Measurements from ENCODE around the gene ACP3.

Gene ACP3

DNA sequence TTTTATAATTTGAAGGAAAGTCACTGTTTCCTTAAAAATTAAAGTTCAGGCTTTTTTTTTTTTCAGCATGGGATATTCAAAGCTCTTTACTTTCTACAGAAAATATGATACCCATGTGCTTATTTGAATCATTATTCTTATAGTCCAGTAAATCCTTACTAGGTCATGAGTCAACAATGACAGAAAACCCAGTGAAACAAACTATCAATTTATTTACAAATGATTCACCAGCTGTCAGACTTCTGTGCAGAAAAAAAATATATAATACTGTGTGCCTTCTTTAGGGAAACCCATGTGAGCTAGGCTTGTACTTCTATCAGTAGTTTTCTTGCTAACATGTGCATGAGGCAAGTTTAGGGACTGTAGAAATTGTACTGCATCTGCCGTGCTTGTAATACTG, 1.2 kb downstream of the ACP3 start:
- DNase-seq: no peak

DNA sequence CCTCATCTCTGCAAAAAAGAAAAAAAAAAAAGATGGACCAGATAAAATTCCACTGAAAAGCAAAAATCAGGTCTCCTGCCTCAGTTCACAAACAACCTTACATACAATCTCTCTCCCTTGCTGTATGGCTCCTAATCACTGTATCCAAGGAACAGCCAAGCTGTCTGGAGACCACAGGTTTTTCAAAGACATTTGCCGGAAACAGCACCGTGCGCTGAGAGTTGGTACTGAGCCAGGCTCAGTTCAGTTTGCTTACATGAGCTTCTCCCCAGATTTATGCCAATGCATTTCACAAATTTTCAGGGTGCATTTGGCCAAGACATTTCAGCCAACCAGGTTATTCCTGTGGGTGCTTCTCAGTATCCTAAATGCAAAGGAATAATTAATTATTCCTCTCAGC, 4.1 kb downstream of the ACP3 start:
- no peak for DNase-seq

DNA sequence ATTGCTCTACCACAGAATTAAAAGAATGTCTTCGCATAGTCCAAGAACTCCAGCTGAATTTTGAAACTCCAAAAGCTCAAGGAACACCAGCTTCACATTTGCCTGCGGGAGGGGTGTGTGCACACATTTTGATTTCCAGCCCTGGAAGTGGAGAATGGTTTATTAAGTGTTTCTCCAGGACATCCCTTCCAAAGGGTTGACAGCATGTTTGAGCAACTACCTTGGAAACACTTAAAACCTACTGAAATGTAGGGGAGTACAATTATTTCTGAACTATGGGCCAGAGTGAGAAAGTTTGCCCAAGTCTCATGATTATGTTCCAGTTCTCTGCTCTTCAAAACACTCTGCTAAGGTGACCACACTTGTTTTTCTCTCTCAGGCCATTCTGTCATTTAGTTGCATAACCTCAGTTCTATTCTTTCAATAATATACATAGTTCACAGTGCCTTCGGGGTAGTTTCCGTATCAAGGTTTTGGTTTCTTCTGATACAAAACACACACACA, 7.9 kb downstream of the ACP3 start:
- no peak for DNase-seq

DNA sequence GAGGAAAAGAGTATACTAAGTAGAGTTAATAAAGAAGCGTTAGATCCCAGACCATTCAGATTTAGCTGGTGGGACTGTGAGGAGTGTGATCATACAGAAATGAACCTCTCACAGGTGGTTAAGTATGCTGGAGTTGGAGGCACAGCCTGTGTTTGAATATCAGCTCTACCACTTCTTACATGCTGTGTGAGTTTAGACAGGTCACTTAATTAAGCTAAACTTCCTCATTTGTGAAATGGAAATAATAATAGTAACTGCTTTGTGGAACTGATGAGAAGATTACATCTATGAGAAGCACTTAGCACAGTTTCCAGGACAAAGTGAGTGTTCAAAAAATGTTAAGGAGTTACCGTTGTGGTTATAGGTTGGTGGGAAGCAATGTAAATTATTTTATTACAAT, 8.4 kb downstream of the ACP3 start:
- DNase-seq: no peak

DNA sequence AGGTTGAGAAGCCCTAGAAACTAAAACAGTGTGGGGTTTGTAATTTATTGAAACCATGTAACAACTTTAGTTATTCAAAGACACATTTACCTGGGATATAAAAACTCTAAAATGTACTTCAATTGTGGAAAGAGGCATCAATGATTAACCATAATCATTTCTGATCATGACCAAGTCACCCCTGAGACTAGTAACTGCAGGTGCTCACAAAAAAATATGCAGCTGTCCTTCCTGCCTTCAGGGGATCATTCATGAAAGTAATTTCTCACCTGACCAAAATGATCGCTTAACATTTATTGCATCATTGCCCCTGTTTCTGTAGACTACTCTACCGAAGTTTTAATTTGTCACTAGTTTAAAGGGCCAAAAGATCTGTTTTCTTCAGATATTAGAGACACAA, 9.0 kb downstream of the ACP3 start:
- DNase-seq: no peak

DNA sequence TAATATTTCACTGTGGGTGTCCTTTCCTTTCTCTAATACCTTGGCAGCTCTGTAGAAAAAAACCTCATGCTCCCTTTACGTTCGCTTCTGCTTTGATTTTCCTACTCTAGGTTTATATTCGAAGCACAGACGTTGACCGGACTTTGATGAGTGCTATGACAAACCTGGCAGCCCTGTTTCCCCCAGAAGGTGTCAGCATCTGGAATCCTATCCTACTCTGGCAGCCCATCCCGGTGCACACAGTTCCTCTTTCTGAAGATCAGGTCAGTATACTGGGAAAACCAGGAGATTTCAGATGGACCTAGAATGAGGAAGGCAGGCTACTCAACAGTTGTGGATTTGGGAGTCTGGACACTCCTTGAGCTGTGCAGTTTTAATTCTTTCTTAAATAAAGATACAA, 14.9 kb downstream of the ACP3 start:
- no peak for DNase-seq

DNA sequence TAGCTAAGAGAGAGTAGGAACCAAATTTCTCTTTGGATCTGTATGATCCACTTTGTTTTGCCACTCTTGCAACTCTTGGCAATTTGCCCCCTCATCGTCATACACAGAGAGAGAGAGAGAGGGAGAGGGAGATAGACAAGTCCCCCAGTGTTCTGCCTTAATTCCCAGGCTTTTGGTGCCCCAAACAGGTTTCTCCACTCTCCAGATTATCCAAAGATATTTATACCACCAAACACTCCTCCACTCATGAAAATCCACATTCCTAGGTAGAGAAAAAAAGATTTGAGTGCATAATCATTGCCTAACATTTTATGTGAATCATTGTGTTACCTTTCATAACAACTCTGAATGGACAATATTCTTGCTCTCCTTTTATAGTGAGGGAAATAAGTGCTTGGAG, 15.3 kb downstream of the ACP3 start:
- DNase-seq: no peak

DNA sequence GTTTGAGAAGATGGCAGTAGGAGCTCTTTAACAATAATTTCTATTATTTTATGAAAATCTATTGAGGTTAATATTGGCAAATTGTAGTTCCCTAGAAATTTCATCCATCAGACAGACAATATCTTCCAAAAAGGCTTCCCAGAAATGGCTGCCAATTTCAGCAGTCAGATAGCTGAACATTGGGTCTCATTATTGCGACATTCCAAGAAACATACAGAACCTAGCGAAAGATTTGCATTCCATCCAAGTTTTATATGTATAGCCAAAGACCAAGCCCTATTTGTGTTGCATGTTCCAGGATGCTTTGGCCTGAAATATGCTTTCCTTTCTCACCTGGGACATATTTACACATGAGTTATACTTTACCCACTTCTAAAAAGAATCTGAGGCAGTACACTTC, 24.5 kb downstream of the ACP3 start:
- no peak for DNase-seq

DNA sequence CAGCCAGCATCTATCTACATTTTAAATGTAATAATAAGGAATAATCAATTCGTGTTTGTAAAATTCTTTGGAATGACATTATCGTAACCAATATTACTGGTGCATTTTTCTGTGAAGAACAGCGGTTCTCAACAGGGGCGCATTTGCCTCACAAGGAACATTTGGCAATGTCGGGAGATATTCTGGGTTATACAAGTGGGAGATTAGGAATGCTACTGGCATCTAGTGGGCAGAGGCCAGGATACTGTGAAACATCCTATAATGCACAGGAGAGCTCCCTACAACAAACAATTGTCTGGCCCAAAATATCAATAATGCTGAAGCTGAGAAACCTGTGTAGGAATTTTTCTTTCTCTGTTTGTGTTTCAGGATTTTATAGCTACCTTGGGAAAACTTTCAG, 25.0 kb downstream of the ACP3 start:
- DNase-seq: no peak

DNA sequence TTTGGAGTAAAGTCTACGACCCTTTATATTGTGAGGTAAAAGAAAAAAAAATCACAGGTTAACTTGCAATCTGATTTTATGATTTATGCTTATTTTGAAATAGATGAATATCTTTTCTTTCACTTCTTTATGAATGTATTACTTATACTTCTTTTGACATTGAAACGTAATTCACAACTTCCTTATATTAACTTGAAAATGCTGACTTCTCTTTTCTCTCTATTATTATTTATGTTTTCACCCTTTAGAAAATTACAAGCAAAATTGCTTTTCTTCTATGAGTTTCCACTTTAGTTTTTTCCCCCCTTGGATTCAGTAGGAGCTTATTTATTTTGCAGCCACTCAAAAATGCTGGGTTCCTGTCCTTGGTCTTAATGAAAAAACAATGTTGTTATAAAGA, 25.4 kb downstream of the ACP3 start:
- DNase-seq: no peak

DNA sequence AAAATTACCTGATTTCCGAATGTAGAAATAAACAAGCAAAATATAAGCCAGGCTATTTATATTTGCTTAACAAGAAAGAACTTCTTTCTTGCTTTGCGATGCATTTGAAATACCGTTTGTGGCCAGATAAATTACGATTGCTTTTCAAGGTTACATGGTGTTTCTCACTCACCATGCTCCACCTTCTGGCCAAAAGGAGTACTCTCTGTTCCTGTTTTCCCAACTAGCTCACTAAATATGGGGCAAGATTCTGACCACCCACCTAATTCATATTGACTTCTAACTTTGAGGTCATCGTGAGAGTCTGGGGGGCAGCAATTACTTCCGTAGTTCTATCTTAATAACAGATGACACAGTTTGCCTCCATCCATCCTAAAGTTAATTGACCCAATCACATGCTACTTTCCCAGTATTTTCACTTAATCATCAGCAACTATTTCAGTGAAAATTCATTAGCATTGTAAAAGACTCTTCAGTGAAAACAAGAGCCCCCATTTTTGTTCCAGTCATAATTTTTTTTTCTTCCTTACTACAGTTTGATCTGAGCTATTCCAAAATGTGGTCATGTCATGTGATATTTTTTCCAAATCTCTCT, 25.9 kb downstream of the ACP3 start:
- DNase-seq: no peak

DNA sequence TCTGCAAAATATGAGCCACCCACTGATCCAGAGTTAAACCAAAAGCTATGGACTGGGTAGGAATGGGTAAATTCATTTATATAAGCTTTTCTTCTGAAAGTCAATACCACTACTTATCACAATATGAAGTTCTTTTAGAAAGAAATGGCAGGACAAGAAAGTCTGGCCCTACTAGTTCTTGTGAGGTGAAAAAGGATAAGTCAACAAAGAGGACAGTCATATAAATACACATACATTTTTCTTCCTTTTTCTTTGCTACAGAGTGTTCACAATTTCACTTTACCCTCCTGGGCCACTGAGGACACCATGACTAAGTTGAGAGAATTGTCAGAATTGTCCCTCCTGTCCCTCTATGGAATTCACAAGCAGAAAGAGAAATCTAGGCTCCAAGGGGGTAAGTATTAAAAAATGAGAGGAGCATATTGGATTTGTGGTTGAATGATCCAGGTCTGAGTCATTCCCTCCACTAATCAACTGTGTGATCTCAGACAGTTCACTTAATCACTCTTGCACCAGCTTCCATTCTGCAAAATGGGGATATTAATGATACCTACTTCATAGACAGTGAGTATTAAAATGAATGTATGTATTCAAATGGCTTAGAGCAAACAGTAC, 27.6 kb downstream of the ACP3 start:
- DNase-seq: no peak

DNA sequence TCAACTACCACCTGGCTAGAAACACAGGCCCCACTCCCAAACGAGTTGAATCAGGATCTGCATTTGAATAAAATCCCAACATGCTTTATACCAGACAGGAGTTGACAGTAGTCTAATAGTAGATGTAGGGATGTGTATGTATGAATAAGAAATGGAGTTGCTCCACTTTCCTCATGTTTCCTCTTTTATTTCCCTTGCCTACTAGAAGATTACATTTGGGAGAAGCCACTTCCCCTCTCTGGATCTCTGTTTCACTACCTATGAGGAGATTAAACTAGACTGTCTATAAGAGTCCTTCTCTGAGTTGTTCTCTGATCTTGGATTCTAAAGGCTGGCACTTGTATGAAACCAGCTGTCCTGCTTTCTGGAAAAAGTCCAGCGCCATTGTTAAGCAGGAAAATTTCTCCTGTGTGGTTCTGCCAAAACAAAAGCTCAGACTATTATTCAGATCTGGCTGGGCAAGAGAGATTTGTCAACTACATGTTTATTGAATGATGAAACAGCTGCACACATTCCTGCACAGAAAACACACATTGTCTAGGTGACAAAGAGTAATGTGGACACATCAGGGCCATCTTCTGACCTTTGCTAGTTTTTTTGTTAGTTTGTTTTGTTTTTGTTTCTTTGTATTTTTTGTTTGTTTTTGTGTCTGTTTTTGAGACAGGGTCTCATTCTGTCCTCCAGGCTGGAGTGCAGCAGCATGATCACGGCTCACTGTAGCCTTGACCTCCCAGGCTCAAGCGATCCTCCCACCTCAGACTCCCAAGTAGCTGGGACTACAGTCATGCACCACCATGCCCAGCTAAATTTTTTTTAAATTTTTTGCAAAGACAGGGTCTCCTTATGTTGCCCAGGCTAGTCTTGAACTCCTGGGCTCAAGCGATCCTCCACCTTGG, 29.9 kb downstream of the ACP3 start:
- DNase-seq: no peak

DNA sequence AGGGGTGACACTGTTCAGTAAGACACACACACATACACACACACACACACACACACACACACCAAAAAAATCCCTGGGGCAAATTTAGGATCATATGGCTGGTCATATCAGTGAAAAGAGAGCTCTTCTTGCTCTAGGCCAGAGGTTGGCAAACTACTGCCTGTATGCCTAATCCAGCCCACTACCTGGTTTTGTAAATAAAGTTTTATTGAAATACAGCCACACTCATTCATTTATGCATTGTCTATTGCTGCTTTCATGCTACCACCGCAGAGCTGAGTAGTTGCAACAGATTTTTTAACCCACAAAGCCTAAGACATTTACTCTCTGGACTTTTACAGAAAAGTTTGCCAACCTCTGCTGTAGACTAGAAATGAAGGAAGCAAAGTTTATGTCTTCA, 30.6 kb downstream of the ACP3 start:
- no peak for DNase-seq

DNA sequence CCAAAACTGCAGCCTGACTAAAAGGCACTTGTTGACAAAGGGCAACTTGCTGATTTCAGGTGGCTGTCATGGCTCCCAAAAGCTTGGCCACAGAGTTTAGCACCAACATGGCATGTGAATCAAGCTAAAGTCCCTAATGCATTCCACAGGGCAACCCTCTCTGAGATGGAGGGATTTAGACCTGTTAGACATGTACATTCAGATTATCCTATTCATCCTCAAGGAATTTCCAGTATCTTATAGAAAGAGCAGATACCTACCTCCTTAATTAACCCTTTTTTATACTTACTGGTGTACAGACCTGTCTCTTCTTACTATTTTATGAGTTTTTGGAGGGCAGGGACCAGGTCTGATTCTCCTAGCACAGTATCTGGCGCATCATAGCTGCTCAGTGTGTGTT, 31.3 kb downstream of the ACP3 start:
- no peak for DNase-seq

DNA sequence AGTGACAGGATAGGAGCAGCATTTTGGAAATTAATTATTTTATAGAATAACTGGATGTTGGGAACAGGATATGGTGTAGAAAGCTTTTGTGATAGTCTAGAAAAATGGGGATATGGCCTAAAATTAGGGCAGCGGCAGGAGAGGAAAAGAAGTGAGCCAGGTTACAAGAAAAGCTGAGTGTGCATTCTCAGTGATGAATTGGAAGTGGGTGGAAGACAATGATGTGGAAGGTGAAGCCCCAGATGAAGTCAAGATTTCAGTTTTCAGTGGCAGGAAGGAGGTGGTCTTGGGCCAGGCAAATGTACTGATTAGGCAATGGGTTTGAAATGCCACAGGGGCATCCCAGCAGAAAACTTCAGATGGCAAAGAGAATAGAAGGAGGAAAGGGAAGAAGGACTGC, 33.6 kb downstream of the ACP3 start:
- no peak for DNase-seq

DNA sequence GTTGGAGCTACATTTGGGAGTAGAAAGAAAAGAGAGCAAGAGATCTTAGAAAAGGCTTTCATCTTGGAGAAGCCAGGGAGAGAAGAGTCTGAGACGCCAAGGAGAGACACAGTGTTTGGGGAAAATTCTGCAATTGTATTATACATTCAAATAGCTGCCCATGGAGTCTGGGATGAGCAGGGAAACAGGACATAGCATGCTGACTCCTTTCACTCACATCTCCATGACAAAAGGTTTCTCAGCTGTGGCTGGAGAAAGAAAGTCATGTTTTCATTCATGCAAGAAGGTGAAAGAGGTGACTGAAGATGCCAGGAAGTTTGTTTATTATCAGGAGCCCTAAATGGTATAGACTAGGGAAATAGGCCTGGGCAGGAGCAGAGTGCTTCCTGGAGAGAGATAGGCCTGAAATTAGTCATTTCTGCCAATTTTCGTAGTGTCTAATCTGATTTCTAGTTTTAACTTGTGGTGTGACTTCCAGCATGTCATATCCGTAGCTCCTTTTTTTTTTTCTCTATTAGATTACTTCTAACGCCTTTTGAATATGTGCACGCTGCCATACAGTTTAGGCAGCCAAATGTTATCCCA, 34.1 kb downstream of the ACP3 start:
- DNase-seq: no peak

DNA sequence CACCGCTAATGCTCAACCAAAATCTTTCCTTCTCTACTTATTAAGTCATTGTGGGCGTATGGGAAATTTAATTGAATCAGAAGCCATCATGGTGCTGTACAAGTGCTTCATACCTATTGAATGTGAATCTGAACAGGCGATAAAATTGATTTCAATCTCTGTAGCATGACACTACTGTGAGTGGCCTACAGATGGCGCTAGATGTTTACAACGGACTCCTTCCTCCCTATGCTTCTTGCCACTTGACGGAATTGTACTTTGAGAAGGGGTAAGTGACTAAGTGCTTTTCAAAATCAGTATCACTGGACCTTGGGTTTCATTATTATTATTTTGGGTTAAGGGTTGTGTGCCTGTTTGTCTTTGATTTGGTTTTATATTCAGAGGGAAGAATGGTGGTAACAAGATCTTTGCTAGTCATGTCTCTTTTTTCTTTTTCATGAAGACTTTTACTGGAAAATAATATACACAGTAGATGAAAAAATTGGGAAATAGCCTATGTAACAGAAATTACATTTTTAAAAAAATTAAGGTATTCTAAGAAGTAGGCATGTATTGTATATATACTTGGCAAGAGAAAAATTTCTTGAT, 35.4 kb downstream of the ACP3 start:
- peak; percentile 73 for DNase-seq

DNA sequence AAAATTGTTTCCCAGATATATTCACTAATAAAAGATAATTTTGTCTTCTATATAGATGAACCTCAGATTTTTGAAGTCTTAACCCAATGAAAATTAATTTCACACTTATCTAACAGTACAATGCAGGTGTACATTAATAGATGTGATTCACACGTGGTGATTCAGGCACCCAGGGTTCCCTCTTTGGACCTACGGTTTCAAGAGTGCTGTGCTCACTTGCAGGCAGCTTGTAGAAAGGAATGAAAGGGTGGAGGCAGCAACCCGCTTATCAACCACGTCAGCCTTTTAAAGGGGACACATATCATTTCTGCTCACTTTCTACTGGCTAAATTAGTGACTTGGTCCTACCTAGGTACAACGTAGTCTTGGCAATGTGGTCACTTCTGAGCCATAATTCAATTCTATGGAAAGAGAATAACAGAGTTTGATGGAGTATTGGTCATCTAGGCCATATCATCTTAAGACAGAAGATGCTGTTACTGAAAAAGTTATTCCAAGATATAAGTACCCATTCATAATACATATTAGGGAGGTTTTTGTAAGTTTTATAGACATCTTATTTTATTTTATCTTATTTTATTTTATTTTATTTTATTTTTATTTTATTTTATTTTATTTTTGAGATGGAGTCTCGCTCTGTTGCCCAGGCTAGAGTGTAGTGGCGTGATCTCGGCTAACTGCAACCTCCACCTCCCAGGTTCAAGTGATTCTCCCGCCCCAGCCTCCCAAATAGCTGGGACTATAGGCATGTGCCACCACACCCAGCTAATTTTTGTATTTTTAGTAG, 37.9 kb downstream of the ACP3 start:
- no peak for DNase-seq

DNA sequence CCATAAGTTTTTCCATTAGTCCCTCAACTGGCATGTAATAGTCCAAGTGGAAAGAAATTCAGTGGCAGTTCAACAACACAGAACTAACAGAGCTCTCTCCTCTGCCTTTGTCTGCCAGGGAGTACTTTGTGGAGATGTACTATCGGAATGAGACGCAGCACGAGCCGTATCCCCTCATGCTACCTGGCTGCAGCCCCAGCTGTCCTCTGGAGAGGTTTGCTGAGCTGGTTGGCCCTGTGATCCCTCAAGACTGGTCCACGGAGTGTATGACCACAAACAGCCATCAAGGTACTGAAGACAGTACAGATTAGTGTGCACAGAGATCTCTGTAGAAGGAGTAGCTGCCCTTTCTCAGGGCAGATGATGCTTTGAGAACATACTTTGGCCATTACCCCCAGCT, 39.4 kb downstream of the ACP3 start:
- no peak for DNase-seq

DNA sequence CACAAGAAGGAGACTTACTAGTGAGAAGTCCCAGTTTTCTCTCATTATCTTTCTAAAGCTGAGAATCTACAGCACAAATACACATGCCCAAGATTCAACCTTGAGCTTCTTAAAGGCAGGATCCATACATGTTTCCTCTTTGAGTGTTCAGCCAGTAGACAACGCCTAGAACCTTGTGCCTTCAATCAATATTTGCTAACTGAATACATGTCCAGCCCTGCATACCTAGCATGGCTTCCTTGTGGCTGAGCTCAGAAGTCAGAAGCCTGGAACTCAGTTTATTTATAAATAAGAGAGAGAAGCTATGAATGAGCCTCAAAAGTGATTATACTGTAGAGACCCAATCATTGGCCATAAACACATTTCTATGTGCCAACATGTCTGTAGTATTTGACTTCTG, 43.5 kb downstream of the ACP3 start:
- no peak for DNase-seq

DNA sequence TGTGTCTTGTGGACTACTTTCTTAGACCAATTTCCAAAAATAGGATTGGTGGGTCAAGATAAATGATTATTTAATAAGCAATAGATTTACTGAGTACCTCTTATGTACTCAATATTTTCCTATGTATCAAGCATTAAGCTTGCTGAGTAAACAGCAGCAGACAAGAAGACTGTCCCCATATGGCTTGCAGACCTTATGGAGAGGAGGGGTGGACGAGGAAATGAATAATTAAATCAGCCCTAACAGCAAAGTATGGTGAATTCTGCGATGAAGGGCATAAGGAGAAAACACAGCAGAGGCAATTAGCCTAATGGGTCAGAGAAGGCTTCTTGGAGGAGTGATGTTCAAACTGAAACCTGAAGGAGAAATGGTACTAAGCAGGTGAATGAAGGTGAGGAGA, 45.1 kb downstream of the ACP3 start:
- no peak for DNase-seq

DNA sequence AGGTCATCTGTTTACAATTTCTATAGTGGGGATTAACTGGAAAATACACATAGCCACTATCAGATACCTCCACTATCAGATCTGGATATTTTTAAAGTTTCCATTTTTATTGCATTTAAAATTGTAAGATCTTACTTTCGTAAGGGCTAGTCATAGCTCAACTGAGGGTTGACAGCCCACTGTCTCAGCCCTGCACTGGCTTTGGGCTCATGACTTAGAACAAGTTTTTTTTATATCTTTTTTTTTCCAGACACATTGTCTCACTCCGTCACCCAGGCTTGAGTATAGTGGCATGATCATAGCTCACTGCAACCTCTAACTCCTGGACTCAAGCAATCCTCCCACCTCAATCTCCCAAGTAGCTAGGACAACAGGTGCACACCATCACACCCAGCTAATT, 51.3 kb downstream of the ACP3 start:
- DNase-seq: no peak
